H1 (cell line): ENCODE data around the gene TNIK. TPM values are rescaled to one million over a fixed set of nuclear protein-coding genes. Genes with fewer than 3 reads are reported as not detected.

Experiments used
- CEBPB ChIP-seq: IDR thresholded peaks from 2 replicates; pipeline ENCODE4 v1.6.1; 2012; ENCODE audit warnings: low read depth, low read length
- EP300 ChIP-seq, 2 experiments: IDR thresholded peaks; 1 replicate in 1 of 2; 2 replicates in 1 of 2; pipeline ENCODE4 v1.6.1; 2011 to 2012; ENCODE audit warnings: low read depth in 2 of 2, low read length in 2 of 2, mild to moderate bottlenecking in 2 of 2, borderline replicate concordance in 1 of 2, inconsistent platforms in 1 of 2, moderate library complexity in 1 of 2
- HDAC2 ChIP-seq, 2 experiments: fragments of 300-600 bp in 1 of 2; sonication (generic) in 1 of 2; IDR thresholded peaks; 2 replicates each; pipeline ENCODE4 v1.6.1; 2011 to 2012; ENCODE audit warnings: low read depth in 2 of 2, low read length in 2 of 2, mild to moderate bottlenecking in 2 of 2, moderate library complexity in 2 of 2, borderline replicate concordance in 1 of 2, inconsistent platforms in 1 of 2
- POLR2AphosphoS5 ChIP-seq: IDR thresholded peaks from 2 replicates; pipeline ENCODE4 v1.6.1; 2011; ENCODE audit warnings: low read depth, low read length
- RBBP5 ChIP-seq: IDR thresholded peaks from 2 replicates; pipeline ENCODE4 v1.7.1; 2012; ENCODE audit warnings: low read depth, mild to moderate bottlenecking, inconsistent platforms, low read length, moderate library complexity, borderline replicate concordance
- polyA plus RNA-seq, 7 experiments: library from polyadenylated mRNA; depleted of rRNA in 3 of 7; stranded (reverse) in 5 of 7; unstranded in 2 of 7; fragments of >200 nt in 5 of 7; fragments of 200-250 nt in 2 of 7; gene quantifications; 1 replicate in 5 of 7; 2 replicates in 1 of 7; 4 replicates in 1 of 7; pipeline versions ENCODE4 v1.2.1 to v1.2.3, GENCODE V29; 2011 to 2013; ENCODE audit warnings: missing spikeins in 2 of 7, mixed read lengths in 2 of 7
- total RNA-seq: library from RNA; stranded (reverse); fragmentation: NEBNext Ultra II Directional; extraction: Animal tissue kit (Norgen Biotek cat#: 25700); gene quantifications from 2 replicates; pipeline ENCODE4 v1.2.1, GENCODE V29; 2021

Gene TNIK
- total and polyA plus RNA-seq, 2 of the 8 experiments (the other 6 are each of a cell fraction or from before 2014, with no cell fraction given), result 7.4 to 42.0 TPM

DNA sequence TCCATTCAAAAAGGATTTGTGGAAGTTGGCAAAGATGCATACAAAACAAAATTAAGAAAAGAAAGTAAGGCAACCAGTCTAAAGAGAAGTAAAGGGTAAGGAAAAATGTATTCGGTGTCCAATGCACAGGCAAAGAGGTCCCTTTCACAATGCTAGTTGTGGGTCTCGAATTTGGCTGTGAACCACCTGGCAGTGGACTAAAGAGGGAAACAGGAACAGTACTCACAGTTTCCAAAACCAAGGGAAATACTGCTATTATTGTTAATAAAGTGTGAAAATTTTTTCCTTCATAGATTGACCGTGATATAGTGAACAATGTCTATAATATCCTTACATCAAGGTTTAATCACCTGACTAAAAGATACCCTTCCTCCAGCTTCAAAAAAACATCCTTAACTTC, 57.9 kb downstream of the TNIK start (continued):
- TF ChIP-seq RBBP5, result no peak
- TF ChIP-seq POLR2AphosphoS5, result no peak
- no peak for TF ChIP-seq EP300 (IDR thresholded peaks at IDR 0.05; ENCODE audit: borderline replicate concordance in 1 of 2, low read depth in 2 of 2, low read length in 2 of 2)
- TF ChIP-seq CEBPB, result no peak
- TF ChIP-seq HDAC2 (IDR thresholded peaks at IDR 0.05; ENCODE audit: borderline replicate concordance in 1 of 2, low read depth in 2 of 2, low read length in 2 of 2), result no peak
